ENCODE measurements around the gene DYNC1LI1. TPM values are rescaled to one million over a fixed set of nuclear protein-coding genes. Genes with fewer than 3 reads are reported as not detected.

DYNC1LI1 gene
- total RNA-seq, 1 donor from 2014 or later, result 25.3 TPM

GRCh38 chr3:32544894-32545293 is 25.8 kb downstream of the DYNC1LI1 start:
- DNase-seq (ENCODE audit: extremely low spot score in 2 of 2), result no peak
- no peaks in the 10 kb centered on the region for H3K27me3 ChIP-seq
- peaks cover 0 to 11% of the 10 kb centered on the region in 2 donors for H3K36me3 ChIP-seq
- no peak overlapping the region for H3K27ac ChIP-seq
- no peak overlapping the region for H3K4me3 ChIP-seq
- no peak for TF ChIP-seq POLR2AphosphoS5 (IDR thresholded peaks at IDR 0.05; ENCODE audit: insufficient read depth in 1 of 2, low read depth in 1 of 2)
- no peak for TF ChIP-seq POLR2A (IDR thresholded peaks at IDR 0.05)
- no peaks in the 10 kb centered on the region for H3K4me1 ChIP-seq
- H3K9me3 ChIP-seq, result no peaks in the 10 kb centered on the region
- intact Hi-C loops (cut with DNase I), result no loop called here

DNA sequence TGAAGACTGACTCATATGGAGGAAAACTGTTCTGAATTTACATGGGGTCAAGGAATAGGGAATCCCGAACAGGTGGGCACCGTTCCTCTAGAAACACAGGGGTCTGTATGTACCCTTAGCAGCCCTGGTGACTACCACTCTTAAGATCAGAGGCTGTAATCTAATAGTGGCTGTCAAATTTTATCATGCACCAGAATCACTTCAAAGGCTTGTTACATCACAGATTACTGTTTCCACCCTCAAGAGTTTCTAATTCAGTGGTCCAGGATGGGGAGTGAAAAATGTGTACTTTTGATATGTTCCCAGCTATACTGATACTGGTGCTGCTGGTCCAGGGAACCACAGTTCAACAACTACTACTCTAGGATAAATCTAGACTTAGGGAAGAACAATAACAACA is 27.9 kb downstream of the DYNC1LI1 start:
- DNase-seq (ENCODE audit: extremely low spot score in 2 of 2), result no peak
- Histone ChIP-seq H3K4me3 (no peak overlapping the region), H3K9me3 (no peaks in the 10 kb centered on the region), H3K36me3 (peaks cover 0 to 14% of the 10 kb centered on the region in 2 donors), H3K27ac (no peak overlapping the region), H3K27me3 (no peaks in the 10 kb centered on the region), H3K4me1 (no peaks in the 10 kb centered on the region)
- TF ChIP-seq POLR2AphosphoS5 (IDR thresholded peaks at IDR 0.05; ENCODE audit: insufficient read depth in 1 of 2, low read depth in 1 of 2), result no peak
- no peak for TF ChIP-seq CTCF (IDR thresholded peaks at IDR 0.05)
- no peak for TF ChIP-seq POLR2A (IDR thresholded peaks at IDR 0.05)
- intact Hi-C loops (cut with DNase I), result no loop called here

DNA sequence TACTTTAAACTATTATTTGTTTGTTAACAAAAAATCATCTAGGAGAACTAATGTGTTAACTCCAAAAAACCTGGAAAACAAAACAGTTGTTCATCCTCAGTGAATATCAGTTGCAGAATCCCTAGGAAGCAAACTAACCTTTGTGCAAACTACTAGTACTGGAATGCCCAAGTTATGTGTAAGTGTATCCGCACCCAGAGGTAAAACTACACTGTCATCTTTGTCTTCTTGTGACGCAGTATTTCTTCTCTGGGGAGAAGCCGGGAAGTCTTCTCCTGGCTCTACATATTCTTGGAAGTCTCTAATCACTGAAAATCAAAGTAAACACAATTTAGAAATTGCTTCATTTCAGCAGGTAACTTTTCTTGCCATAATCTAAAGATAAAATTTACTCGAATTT is 29.8 kb downstream of the DYNC1LI1 start:
- no peak for TF ChIP-seq CTCF (IDR thresholded peaks at IDR 0.05)
- no peak for TF ChIP-seq POLR2AphosphoS5 (IDR thresholded peaks at IDR 0.05; ENCODE audit: insufficient read depth in 1 of 2, low read depth in 1 of 2)
- TF ChIP-seq POLR2A (IDR thresholded peaks at IDR 0.05), result no peak
- H3K9me3 ChIP-seq, result no peaks in the 10 kb centered on the region
- H3K4me3 ChIP-seq, result no peak overlapping the region
- intact Hi-C loops (cut with DNase I), result no loop called here
- no peak overlapping the region for H3K27ac ChIP-seq
- H3K27me3 ChIP-seq, result no peaks in the 10 kb centered on the region
- no peaks in the 10 kb centered on the region for H3K4me1 ChIP-seq
- peaks cover 0 to 14% of the 10 kb centered on the region in 2 donors for H3K36me3 ChIP-seq
- no peak for DNase-seq (ENCODE audit: extremely low spot score in 2 of 2)

DNA sequence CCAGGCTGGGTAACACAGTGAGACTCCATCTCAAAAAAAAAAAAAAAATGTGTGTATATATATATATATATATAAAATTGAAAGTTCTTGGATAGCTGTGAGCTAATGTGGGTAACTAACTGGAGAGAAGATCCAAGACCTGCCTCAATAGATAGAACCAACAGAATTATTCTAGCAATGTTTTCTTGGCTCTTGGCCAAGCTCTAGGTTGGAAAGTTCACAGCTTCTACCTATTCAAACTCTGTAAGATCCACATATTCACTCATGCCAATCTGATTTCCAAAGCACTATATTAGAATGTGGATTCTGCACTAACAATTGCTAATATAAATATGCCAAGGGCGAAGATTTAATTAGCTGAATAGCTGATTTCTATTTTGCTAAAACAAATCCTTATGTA is 38.2 kb downstream of the DYNC1LI1 start:
- Histone ChIP-seq H3K27ac (no peak overlapping the region), H3K36me3 (peaks cover 0 to 34% of the 10 kb centered on the region in 2 donors), H3K27me3 (no peaks in the 10 kb centered on the region), H3K4me3 (no peak overlapping the region), H3K9me3 (no peaks in the 10 kb centered on the region), H3K4me1 (no peaks in the 10 kb centered on the region)
- intact Hi-C loops (cut with DNase I), result no loop called here
- no peak for TF ChIP-seq POLR2A (IDR thresholded peaks at IDR 0.05)
- no peak for TF ChIP-seq POLR2AphosphoS5 (IDR thresholded peaks at IDR 0.05; ENCODE audit: insufficient read depth in 1 of 2, low read depth in 1 of 2)
- no peak for TF ChIP-seq CTCF (IDR thresholded peaks at IDR 0.05)
- no peak for DNase-seq (ENCODE audit: extremely low spot score in 2 of 2)

- DNase-seq (ENCODE audit: extremely low spot score in 2 of 2), result no peak
- H3K27me3 ChIP-seq, result no peaks in the 10 kb centered on the region
- H3K4me1 ChIP-seq, result no peaks in the 10 kb centered on the region
- TF ChIP-seq POLR2A (IDR thresholded peaks at IDR 0.05) (no peak), POLR2AphosphoS5 (IDR thresholded peaks at IDR 0.05; ENCODE audit: insufficient read depth in 1 of 2, low read depth in 1 of 2) (no peak)
- H3K4me3 ChIP-seq, result no peak overlapping the region
- H3K36me3 ChIP-seq, result peaks cover 0 to 48% of the 10 kb centered on the region in 2 donors
- no peaks in the 10 kb centered on the region for H3K9me3 ChIP-seq
- H3K27ac ChIP-seq, result no peak overlapping the region
- intact Hi-C loops (cut with DNase I), result no loop called here
These were observed 39.5 kb downstream of the DYNC1LI1 start for GRCh38 chr3:32531010-32531647.

DNA sequence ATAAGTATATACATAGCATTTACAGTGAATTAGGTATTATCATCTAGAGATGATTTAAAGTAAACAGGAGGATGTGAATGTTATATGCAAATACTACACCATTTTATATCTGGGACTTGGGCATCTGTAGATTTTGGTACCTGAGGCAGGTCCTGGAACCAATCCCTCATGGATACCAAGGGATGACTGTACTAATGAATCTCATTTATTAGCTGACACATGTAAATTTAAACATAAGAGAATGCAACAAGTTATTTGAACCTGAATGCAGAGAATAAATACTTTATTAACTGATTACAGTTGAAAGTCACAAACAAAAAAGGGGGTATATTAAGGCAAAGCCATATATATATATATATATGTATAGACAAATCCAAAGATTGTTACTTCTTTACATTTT is 44.9 kb downstream of the DYNC1LI1 start:
- intact Hi-C loops (cut with DNase I), result no loop called here
- Histone ChIP-seq H3K27ac (no peak overlapping the region), H3K36me3 (peaks cover 0 to 60% of the 10 kb centered on the region in 2 donors)

More for the DNA sequence above, 44.9 kb downstream of the DYNC1LI1 start:
- Histone ChIP-seq H3K4me1 (no peaks in the 10 kb centered on the region), H3K4me3 (no peak overlapping the region), H3K9me3 (no peaks in the 10 kb centered on the region), H3K27me3 (no peaks in the 10 kb centered on the region)
- no peak for DNase-seq (ENCODE audit: extremely low spot score in 2 of 2)
- TF ChIP-seq CTCF (IDR thresholded peaks at IDR 0.05) (no peak), POLR2A (IDR thresholded peaks at IDR 0.05) (no peak), POLR2AphosphoS5 (IDR thresholded peaks at IDR 0.05; ENCODE audit: insufficient read depth in 1 of 2, low read depth in 1 of 2) (no peak)
